Measurements from ENCODE around the gene TAF11L6. TPM values are rescaled to one million over a fixed set of nuclear protein-coding genes. Genes with fewer than 3 reads are reported as not detected.
"Not testable (repeated sequence)": the region's sequence is repeated elsewhere in the genome, so short reads cannot be mapped to it uniquely, and the experiment has no call there.

The TAF11L6 gene
- total and polyA plus RNA-seq, 2 donors (not counting 3 experiments of a cell fraction or from before 2014, with no cell fraction given), result not detected

GRCh38 chr5:17519508-17519907 lies 9.0 kb upstream of the TAF11L6 start:
- H3K36me3 ChIP-seq (ENCODE audit: control insufficient read depth in 2 of 2, extremely low read depth in 1 of 2, insufficient read depth in 2 of 2, low read length in 2 of 2); dilution Hi-C loops (cut with MboI; ENCODE audit: extremely low pct_ligation_motif_present, low sequenced_read_pairs); H3K27me3 ChIP-seq (ENCODE audit: control insufficient read depth in 2 of 2, insufficient read depth in 2 of 2, low read length in 2 of 2); POLR2A ChIA-PET; CTCF ChIA-PET; H3K9me3 ChIP-seq (replicated peaks; ENCODE audit: control insufficient read depth, insufficient read depth, low read length); H2AFZ ChIP-seq (ENCODE audit: low read depth, low read length); intact Hi-C loops (cut with micrococcal nuclease); H3K4me1 ChIP-seq (ENCODE audit: control insufficient read depth, extremely low read depth, insufficient read depth, low read length); BruUV-seq (replicated peaks); H3K79me2 ChIP-seq (ENCODE audit: control insufficient read depth, insufficient read depth, low read length); H3K27ac ChIP-seq (ENCODE audit: insufficient read depth, low read depth, low read length); H3K4me2 ChIP-seq (ENCODE audit: insufficient read depth, low read length); DNase-seq (ENCODE audit: low read depth, low spot score); FAIRE-seq; H3K9ac ChIP-seq (replicated peaks; ENCODE audit: extremely low read depth, insufficient read depth, low read length); H3K9me1 ChIP-seq (replicated peaks; ENCODE audit: control insufficient read depth, extremely low read depth, insufficient read depth, low read length); H3K4me3 ChIP-seq (replicated peaks in 1 of 3; ENCODE audit: insufficient read depth in 1 of 3, low read depth in 1 of 3, low read length in 3 of 3); H4K20me1 ChIP-seq (replicated peaks; ENCODE audit: control insufficient read depth, extremely low read depth, insufficient read depth, low read length): not testable (repeated sequence)

- H3K4me1 ChIP-seq (ENCODE audit: control insufficient read depth, extremely low read depth, insufficient read depth, low read length); POLR2A ChIA-PET; BruUV-seq (replicated peaks); H3K9me1 ChIP-seq (replicated peaks; ENCODE audit: control insufficient read depth, extremely low read depth, insufficient read depth, low read length); H2AFZ ChIP-seq (ENCODE audit: low read depth, low read length); H3K36me3 ChIP-seq (ENCODE audit: control insufficient read depth in 2 of 2, extremely low read depth in 1 of 2, insufficient read depth in 2 of 2, low read length in 2 of 2); H4K20me1 ChIP-seq (replicated peaks; ENCODE audit: control insufficient read depth, extremely low read depth, insufficient read depth, low read length); DNase-seq (ENCODE audit: low read depth, low spot score); H3K27me3 ChIP-seq (ENCODE audit: control insufficient read depth in 2 of 2, insufficient read depth in 2 of 2, low read length in 2 of 2); H3K4me2 ChIP-seq (ENCODE audit: insufficient read depth, low read length); H3K4me3 ChIP-seq (replicated peaks in 1 of 3; ENCODE audit: insufficient read depth in 1 of 3, low read depth in 1 of 3, low read length in 3 of 3); H3K9me3 ChIP-seq (replicated peaks; ENCODE audit: control insufficient read depth, insufficient read depth, low read length); H3K27ac ChIP-seq (ENCODE audit: insufficient read depth, low read depth, low read length); intact Hi-C loops (cut with micrococcal nuclease); CTCF ChIA-PET; dilution Hi-C loops (cut with MboI; ENCODE audit: extremely low pct_ligation_motif_present, low sequenced_read_pairs); H3K79me2 ChIP-seq (ENCODE audit: control insufficient read depth, insufficient read depth, low read length); FAIRE-seq; H3K9ac ChIP-seq (replicated peaks; ENCODE audit: extremely low read depth, insufficient read depth, low read length): not testable (repeated sequence)
Observed at GRCh38 chr5:17521501-17521900, 7.0 kb upstream of the TAF11L6 start, which contains the start of gene TAF11L4. Gene TAF11L4 (plus strand): TSS chr5:17521801.

DNA sequence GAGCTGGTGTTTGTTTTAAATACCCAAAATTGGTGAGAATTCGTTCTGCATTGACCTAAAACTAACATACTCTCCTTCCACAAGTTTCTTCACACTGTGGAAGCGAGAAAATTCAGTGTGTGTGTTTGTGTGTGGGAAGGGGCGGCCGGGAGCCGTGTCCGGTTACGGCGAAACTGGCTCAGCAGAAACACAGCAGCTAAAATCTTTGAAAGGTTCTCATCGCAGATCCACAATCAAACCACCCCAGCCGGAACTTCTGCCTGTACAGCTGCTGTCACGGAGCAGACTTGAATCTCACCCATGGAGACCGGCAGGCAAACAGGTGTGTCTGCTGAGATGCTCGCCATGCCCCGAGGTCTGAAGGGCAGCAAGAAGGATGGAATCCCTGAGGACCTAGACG lies 3.5 kb upstream of the TAF11L6 start, which contains the start of gene TAF11L5:
TAF11L5 (plus strand) TSS at position 301 of the 400 bp plus-strand sequence.
- H4K20me1 ChIP-seq (replicated peaks; ENCODE audit: control insufficient read depth, extremely low read depth, insufficient read depth, low read length); H3K9me3 ChIP-seq (replicated peaks; ENCODE audit: control insufficient read depth, insufficient read depth, low read length); DNase-seq (ENCODE audit: low read depth, low spot score); H3K36me3 ChIP-seq (ENCODE audit: control insufficient read depth in 2 of 2, extremely low read depth in 1 of 2, insufficient read depth in 2 of 2, low read length in 2 of 2); dilution Hi-C loops (cut with MboI; ENCODE audit: extremely low pct_ligation_motif_present, low sequenced_read_pairs); H3K9ac ChIP-seq (replicated peaks; ENCODE audit: extremely low read depth, insufficient read depth, low read length); H3K27me3 ChIP-seq (ENCODE audit: control insufficient read depth in 2 of 2, insufficient read depth in 2 of 2, low read length in 2 of 2); H3K4me3 ChIP-seq (replicated peaks in 1 of 3; ENCODE audit: insufficient read depth in 1 of 3, low read depth in 1 of 3, low read length in 3 of 3); CTCF ChIA-PET; intact Hi-C loops (cut with micrococcal nuclease); H3K27ac ChIP-seq (ENCODE audit: insufficient read depth, low read depth, low read length); H2AFZ ChIP-seq (ENCODE audit: low read depth, low read length); H3K79me2 ChIP-seq (ENCODE audit: control insufficient read depth, insufficient read depth, low read length); BruUV-seq (replicated peaks); H3K9me1 ChIP-seq (replicated peaks; ENCODE audit: control insufficient read depth, extremely low read depth, insufficient read depth, low read length); FAIRE-seq; POLR2A ChIA-PET; H3K4me2 ChIP-seq (ENCODE audit: insufficient read depth, low read length); H3K4me1 ChIP-seq (ENCODE audit: control insufficient read depth, extremely low read depth, insufficient read depth, low read length): not testable (repeated sequence)

GRCh38 chr5:17526504-17526903 lies 2.0 kb upstream of the TAF11L6 start:
- H3K79me2 ChIP-seq (ENCODE audit: control insufficient read depth, insufficient read depth, low read length); POLR2A ChIA-PET: not testable (repeated sequence)
- DNase-seq (ENCODE audit: low read depth, low spot score), result peak; percentile 21

More at GRCh38 chr5:17526504-17526903, 2.0 kb upstream of the TAF11L6 start:
- H3K27me3 ChIP-seq (ENCODE audit: control insufficient read depth in 2 of 2, insufficient read depth in 2 of 2, low read length in 2 of 2); H3K4me1 ChIP-seq (ENCODE audit: control insufficient read depth, extremely low read depth, insufficient read depth, low read length); CTCF ChIA-PET; H4K20me1 ChIP-seq (replicated peaks; ENCODE audit: control insufficient read depth, extremely low read depth, insufficient read depth, low read length); H2AFZ ChIP-seq (ENCODE audit: low read depth, low read length); intact Hi-C loops (cut with micrococcal nuclease); BruUV-seq (replicated peaks); H3K9me3 ChIP-seq (replicated peaks; ENCODE audit: control insufficient read depth, insufficient read depth, low read length); H3K27ac ChIP-seq (ENCODE audit: insufficient read depth, low read depth, low read length); H3K9ac ChIP-seq (replicated peaks; ENCODE audit: extremely low read depth, insufficient read depth, low read length); H3K4me2 ChIP-seq (ENCODE audit: insufficient read depth, low read length); H3K4me3 ChIP-seq (replicated peaks in 1 of 3; ENCODE audit: insufficient read depth in 1 of 3, low read depth in 1 of 3, low read length in 3 of 3); H3K36me3 ChIP-seq (ENCODE audit: control insufficient read depth in 2 of 2, extremely low read depth in 1 of 2, insufficient read depth in 2 of 2, low read length in 2 of 2); dilution Hi-C loops (cut with MboI; ENCODE audit: extremely low pct_ligation_motif_present, low sequenced_read_pairs); H3K9me1 ChIP-seq (replicated peaks; ENCODE audit: control insufficient read depth, extremely low read depth, insufficient read depth, low read length); FAIRE-seq: not testable (repeated sequence)
